OCI-LY3 (cell line): ENCODE results near the gene TXNL4A.

Source experiments
- CTCF ChIP-seq: fragments of 200-600, 300-600 bp; sonication (generic); IDR thresholded peaks from 2 replicates; pipeline ENCODE4 v1.5.1; 2014; ENCODE audit warnings: antibody characterized with exemption, low read length, low read depth
- EZH2phosphoT487 ChIP-seq: fragments of 200-600 bp; shearing (Covaris generic); IDR thresholded peaks from 2 replicates; pipeline ENCODE4 v1.6.1; 2018; ENCODE audit warnings: antibody characterized with exemption, mixed run types, low read depth

DNA sequence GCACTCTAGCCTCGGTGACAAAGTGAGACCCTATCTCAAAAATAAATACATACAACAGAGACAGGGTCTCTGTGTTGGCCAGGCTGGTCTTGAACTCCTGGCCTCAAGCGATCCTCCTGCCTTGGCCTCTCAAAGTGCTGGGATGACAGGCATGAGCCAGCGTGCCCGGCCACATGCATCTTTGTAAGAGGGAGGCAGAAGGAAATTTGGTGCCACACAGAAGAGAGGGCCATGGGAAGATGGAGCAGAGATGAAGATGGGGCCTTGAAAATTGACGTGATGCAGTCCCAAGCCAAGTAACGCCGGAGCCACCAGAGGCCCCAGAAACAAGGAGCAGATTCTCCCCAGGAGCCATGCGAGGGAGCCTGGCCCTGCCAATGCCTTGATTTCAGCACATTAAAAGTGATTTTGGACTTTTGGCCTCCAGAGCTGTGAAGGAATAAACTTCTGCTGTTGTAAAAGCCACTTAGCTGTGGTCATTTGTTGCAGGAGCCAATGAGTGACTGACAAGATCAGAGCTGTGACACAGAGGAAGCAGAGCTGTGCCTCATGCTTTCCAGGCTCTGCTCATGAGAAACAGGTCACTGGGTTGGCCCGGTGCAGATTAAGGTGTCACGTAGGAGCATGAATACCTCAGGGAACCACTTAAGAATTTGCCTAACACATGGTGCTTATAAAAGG, 34.3 kb downstream of the TXNL4A start:
- TF ChIP-seq CTCF (no peak), EZH2phosphoT487 (no peak)
